Measurements from ENCODE around the gene HS6ST3.

DNA sequence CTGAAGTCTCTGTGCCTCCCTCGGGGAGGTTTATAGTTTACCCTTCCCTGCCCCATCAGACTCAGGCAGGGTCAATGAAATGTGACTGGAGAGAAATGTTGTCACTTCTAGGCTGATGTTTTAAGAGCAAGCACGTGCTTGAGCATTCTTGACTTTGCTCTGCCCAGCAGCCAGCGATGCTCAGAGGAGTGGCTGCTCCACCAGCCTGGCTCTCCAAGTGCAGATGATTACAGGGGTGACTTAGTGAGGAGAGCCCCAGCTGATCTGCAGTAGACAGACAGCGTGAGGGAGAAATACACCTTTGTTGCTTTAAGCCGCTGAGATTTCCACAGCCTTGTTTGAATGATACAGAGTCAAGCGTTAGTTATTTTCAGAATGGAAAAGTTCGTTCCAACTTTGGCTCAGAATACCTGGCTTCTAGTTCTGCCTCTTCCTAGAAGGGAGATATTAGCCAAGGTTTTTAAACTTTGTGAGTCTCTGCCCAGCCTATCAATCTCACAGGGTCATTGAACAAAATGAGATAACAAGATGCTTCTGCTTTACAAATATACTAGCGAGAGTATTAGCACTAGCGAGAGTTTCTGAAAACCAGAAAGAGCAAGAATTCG, 760.7 kb downstream of the HS6ST3 start:
- TF ChIP-seq POLR2AphosphoS5 (IDR thresholded peaks at IDR 0.05): no peak
- TF ChIP-seq, protein P1, sequence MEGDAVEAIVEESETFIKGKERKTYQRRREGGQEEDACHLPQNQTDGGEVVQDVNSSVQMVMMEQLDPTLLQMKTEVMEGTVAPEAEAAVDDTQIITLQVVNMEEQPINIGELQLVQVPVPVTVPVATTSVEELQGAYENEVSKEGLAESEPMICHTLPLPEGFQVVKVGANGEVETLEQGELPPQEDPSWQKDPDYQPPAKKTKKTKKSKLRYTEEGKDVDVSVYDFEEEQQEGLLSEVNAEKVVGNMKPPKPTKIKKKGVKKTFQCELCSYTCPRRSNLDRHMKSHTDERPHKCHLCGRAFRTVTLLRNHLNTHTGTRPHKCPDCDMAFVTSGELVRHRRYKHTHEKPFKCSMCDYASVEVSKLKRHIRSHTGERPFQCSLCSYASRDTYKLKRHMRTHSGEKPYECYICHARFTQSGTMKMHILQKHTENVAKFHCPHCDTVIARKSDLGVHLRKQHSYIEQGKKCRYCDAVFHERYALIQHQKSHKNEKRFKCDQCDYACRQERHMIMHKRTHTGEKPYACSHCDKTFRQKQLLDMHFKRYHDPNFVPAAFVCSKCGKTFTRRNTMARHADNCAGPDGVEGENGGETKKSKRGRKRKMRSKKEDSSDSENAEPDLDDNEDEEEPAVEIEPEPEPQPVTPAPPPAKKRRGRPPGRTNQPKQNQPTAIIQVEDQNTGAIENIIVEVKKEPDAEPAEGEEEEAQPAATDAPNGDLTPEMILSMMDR (IDR thresholded peaks at IDR 0.05): no peak

Measured in upper lobe of left lung (tissue), 4 donors.